Left ventricle myocardium superior (tissue), 1 donor: ENCODE data around the gene FAM234A. TPM values are rescaled to one million over a fixed set of nuclear protein-coding genes. Genes with fewer than 3 reads are reported as not detected.
"Not testable (repeated sequence)": the region's sequence is repeated elsewhere in the genome, so short reads cannot be mapped to it uniquely, and the experiment has no call there.

ENCODE experiments used
- ATAC-seq: fragments of 200-7000 bp; cut with Tn5 transposase; one replicate; pipeline ENCODE4 v1.9.1; 2020; ENCODE audit warnings: mild to moderate bottlenecking, moderate library complexity
- DNase-seq: peaks from one replicate; pipeline ENCODE4 v3.0.0-alpha.2; 2020
- intact Hi-C: fragments of 100-400 bp; cut with micrococcal nuclease; formaldehyde crosslinking; loops from one replicate; pipeline ENCODE4 v1.11.0; 2022
- total RNA-seq: library from RNA; stranded (reverse); fragmentation: NEBNext Ultra II Directional; extraction: Animal tissue kit (Norgen Biotek cat#: 25700); gene quantifications from one replicate; pipeline ENCODE4 v1.2.1, GENCODE V29; 2021
- donor health status: DM: no; HTN: yes; CAD: no; lungs with severe emphysema.

FAM234A gene
- total RNA-seq, 1 donor from 2014 or later: 143 TPM

GRCh38 chr16:229731-230281 is 4.8 kb upstream of the FAM234A start:
- DNase-seq (no peak), ATAC-seq (no peak)
- intact Hi-C loops: no loop called here

- DNase-seq, ATAC-seq, intact Hi-C loops: not testable (repeated sequence)
Observed at GRCh38 chr16:230351-230750, 4.3 kb upstream of the FAM234A start.

- DNase-seq (no peak), ATAC-seq (no peak)
- intact Hi-C loops: no loop called here
Observed at GRCh38 chr16:230949-231348, 3.7 kb upstream of the FAM234A start.

- intact Hi-C loops: no loop called here
- ATAC-seq (peak; percentile 20), DNase-seq (no peak)
Observed at GRCh38 chr16:239948-240277, 5.3 kb downstream of the FAM234A start.

GRCh38 chr16:240559-240958 is 5.9 kb downstream of the FAM234A start:
- no peak for DNase-seq
- ATAC-seq: no peak
- intact Hi-C loops: no loop called here

- ATAC-seq: no peak
- no peak for DNase-seq
- intact Hi-C loops: no loop called here
Observed at GRCh38 chr16:242281-242680, 7.7 kb downstream of the FAM234A start.

- DNase-seq (no peak), ATAC-seq (peak; percentile 18)
- intact Hi-C loops: no loop called here
Observed at GRCh38 chr16:243348-243747, 8.7 kb downstream of the FAM234A start.

- ATAC-seq: no peak
- no peak for DNase-seq
- intact Hi-C loops: no loop called here
Observed at GRCh38 chr16:245105-245504, 10.5 kb downstream of the FAM234A start.

GRCh38 chr16:247027-247426 is 12.4 kb downstream of the FAM234A start:
- intact Hi-C loops: no loop called here
- ATAC-seq: no peak
- DNase-seq: no peak

- no peak for ATAC-seq
- intact Hi-C loops: no loop called here
- DNase-seq: peak; percentile 6
Observed at GRCh38 chr16:249431-249830, 14.8 kb downstream of the FAM234A start.

GRCh38 chr16:252366-253337 is 18.0 kb downstream of the FAM234A start:
- DNase-seq: no peak
- peak; percentile 67 for ATAC-seq
- intact Hi-C loops: no loop called here

- intact Hi-C loops: no loop called here
- ATAC-seq (no peak), DNase-seq (no peak)
Observed at GRCh38 chr16:253833-254232, 19.2 kb downstream of the FAM234A start.

GRCh38 chr16:254461-254860 is 19.8 kb downstream of the FAM234A start:
- ATAC-seq (no peak), DNase-seq (no peak)
- intact Hi-C loops: no loop called here

GRCh38 chr16:255183-255582 is 20.6 kb downstream of the FAM234A start:
- intact Hi-C loops: no loop called here
- DNase-seq (no peak), ATAC-seq (no peak)

- DNase-seq, intact Hi-C loops, ATAC-seq: not testable (repeated sequence)
Observed at GRCh38 chr16:258091-258490, 23.5 kb downstream of the FAM234A start.

- ATAC-seq: no peak
- intact Hi-C loops: no loop called here
- no peak for DNase-seq
Observed at GRCh38 chr16:259226-259625, 24.6 kb downstream of the FAM234A start.

- DNase-seq (no peak), ATAC-seq (no peak)
- intact Hi-C loops: no loop called here
Observed at GRCh38 chr16:259814-260253, 25.2 kb downstream of the FAM234A start.

GRCh38 chr16:260326-260725 is 25.7 kb downstream of the FAM234A start:
- intact Hi-C loops: no loop called here

GRCh38 chr16:261031-261691 is 26.5 kb downstream of the FAM234A start:
- intact Hi-C loops: no loop called here
- DNase-seq (no peak), ATAC-seq (no peak)

More at GRCh38 chr16:260326-260725, 25.7 kb downstream of the FAM234A start:
- ATAC-seq (no peak), DNase-seq (no peak)

GRCh38 chr16:262121-262745 is 27.6 kb downstream of the FAM234A start:
- intact Hi-C loops: no loop called here
- no peak for ATAC-seq
- DNase-seq: no peak
